MCF 10A (cell line): ENCODE data around the gene TXN. TPM values are rescaled to one million over a fixed set of nuclear protein-coding genes. Genes with fewer than 3 reads are reported as not detected.

Experiments
- BruUV-seq: library from RNA; stranded (reverse); fragments of 400-500 nt; replicated peaks from 2 replicates; lab custom pipeline; 2021; lab: Mats Ljungman, UMichigan
- CTCF ChIA-PET: fragments of 300-600 bp; sonication (Branson Sonifier 250); formaldehyde crosslinking; extraction: SDS; loops from one replicate; lab custom pipeline; 2021; ENCODE audit warnings: antibody characterized with exemption, inconsistent platforms; lab: Yijun Ruan, JAX
- POLR2A ChIA-PET: fragments of 300-600, 350-650 bp; sonication (Branson Sonifier 250); formaldehyde crosslinking; extraction: SDS; loops from one replicate; lab custom pipeline; 2020; ENCODE audit warnings: antibody characterized with exemption, inconsistent platforms; lab: Yijun Ruan, JAX
- DNase-seq: peaks from one replicate; pipeline ENCODE4 v3.0.0-alpha.2; 2018; ENCODE audit not compliant: unreplicated experiment
- H3K27ac Mint-ChIP-seq: one replicate; pipeline ENCODE4 v1.8.0; 2022; ENCODE audit warnings: mild to moderate bottlenecking, low read depth, mixed read lengths; ENCODE audit not compliant: unreplicated experiment
- H3K27me3 Mint-ChIP-seq: one replicate; pipeline ENCODE4 v1.8.0; 2022; ENCODE audit warnings: mixed read lengths; ENCODE audit not compliant: insufficient read depth, unreplicated experiment
- H3K36me3 Mint-ChIP-seq: one replicate; pipeline ENCODE4 v1.8.0; 2022; ENCODE audit warnings: mild to moderate bottlenecking, moderate library complexity, mixed read lengths; ENCODE audit not compliant: insufficient read depth, unreplicated experiment
- H3K4me1 Mint-ChIP-seq: one replicate; pipeline ENCODE4 v1.8.0; 2022; ENCODE audit warnings: mixed read lengths; ENCODE audit not compliant: insufficient read depth, unreplicated experiment
- H3K4me3 Mint-ChIP-seq: one replicate; pipeline ENCODE4 v1.8.0; 2022; ENCODE audit warnings: mild to moderate bottlenecking, moderate library complexity, mixed read lengths; ENCODE audit not compliant: unreplicated experiment
- H3K9me3 Mint-ChIP-seq: one replicate; pipeline ENCODE4 v1.8.0; 2022; ENCODE audit warnings: mixed read lengths; ENCODE audit not compliant: unreplicated experiment
- CTCF ChIP-seq: fragments of 200-600 bp; IDR thresholded peaks from one replicate; pipeline ENCODE4 v1.8.0; 2022; ENCODE audit warnings: antibody characterized with exemption, mild to moderate bottlenecking; ENCODE audit not compliant: unreplicated experiment
- intact Hi-C: fragments of 100-400 bp; cut with micrococcal nuclease; formaldehyde crosslinking; loops from 2 replicates; pipeline ENCODE4 v1.14.1; 2022
- total RNA-seq: library from RNA; stranded (reverse); gene quantifications from 2 replicates; pipeline ENCODE4 v1.2.3, GENCODE V29; 2022

Gene TXN
- total RNA-seq, 1 experiment from 2014 or later, result 349 TPM

GRCh38 chr9:110282018-110282738 lies 25.9 kb upstream of the TXN start:
- Mint-ChIP-seq H3K4me1 (peaks cover 18% of the 10 kb centered on the region), H3K36me3 (no peaks in the 10 kb centered on the region), H3K9me3 (no peaks in the 10 kb centered on the region), H3K4me3 (no peak overlapping the region), H3K27ac (no peak overlapping the region), H3K27me3 (no peaks in the 10 kb centered on the region)
- POLR2A ChIA-PET, result interaction anchor here (0.7 to 9.2 kb wide), 6 partner anchors 20 to 270 kb away, joined by 3 to 155 read pairs (median 3); partner anchors contain the start of gene TXN
- BruUV-seq, result no TSS peak
- no peak for DNase-seq
- no peak for TF ChIP-seq CTCF
- CTCF ChIA-PET, result interaction anchor here (0.6 to 2.1 kb wide), 5 partner anchors 14 to 371 kb away, joined by 3 to 15 read pairs (median 3); no protein-coding TSS in a partner anchor
- intact Hi-C loops, result no loop called here

- no TSS peak for BruUV-seq
- Mint-ChIP-seq H3K36me3 (no peaks in the 10 kb centered on the region), H3K27me3 (no peaks in the 10 kb centered on the region), H3K27ac (no peak overlapping the region), H3K4me1 (no peaks in the 10 kb centered on the region), H3K4me3 (no peak overlapping the region), H3K9me3 (no peaks in the 10 kb centered on the region)
- no peak for DNase-seq
- intact Hi-C loops, result no loop called here
- no peak for TF ChIP-seq CTCF
- ChIA-PET CTCF (interaction anchor here (0.6 to 0.7 kb wide), 2 partner anchors 18 to 29 kb away, joined by 3 read pairs; no protein-coding TSS in a partner anchor), POLR2A (interaction anchor here (1.5 to 9.2 kb wide), 2 partner anchors 20 to 24 kb away, joined by 8 to 155 read pairs; partner anchors contain the start of gene TXN)
These were observed 21.9 kb upstream of the TXN start for GRCh38 chr9:110278080-110278707.

- H3K27ac Mint-ChIP-seq, result no peak overlapping the region
- no peaks in the 10 kb centered on the region for H3K27me3 Mint-ChIP-seq
- no peaks in the 10 kb centered on the region for H3K9me3 Mint-ChIP-seq
- ChIA-PET CTCF (no interaction called here), POLR2A (interaction anchor here (1.0 to 9.2 kb wide), 2 partner anchors 8 to 18 kb away, joined by 3 to 155 read pairs; partner anchors contain the start of gene TXN)
- no peak for TF ChIP-seq CTCF
- no peak overlapping the region for H3K4me3 Mint-ChIP-seq
- intact Hi-C loops, result no loop called here
- no peaks in the 10 kb centered on the region for H3K36me3 Mint-ChIP-seq
- no peaks in the 10 kb centered on the region for H3K4me1 Mint-ChIP-seq
- no peak for DNase-seq
- BruUV-seq, result no TSS peak
These were observed 20.5 kb upstream of the TXN start for GRCh38 chr9:110276781-110277180.
